Osteocyte (in vitro differentiated cells): Measurements from ENCODE around the gene PCSK2. TPM values are rescaled to one million over a fixed set of nuclear protein-coding genes. Genes with fewer than 3 reads are reported as not detected.
A peak's percentile ranks its signal among the peaks of the same experiment; 100 is the strongest.

Experiments used
- DNase-seq: peaks from one replicate; pipeline ENCODE4 v3.0.0; 2021; ENCODE audit warnings: mixed read lengths; ENCODE audit not compliant: unreplicated experiment; ENCODE audit errors: extremely low spot score
- H3K27ac Mint-ChIP-seq: one replicate; pipeline ENCODE4 v1.8.0; 2021; ENCODE audit warnings: mild to moderate bottlenecking, mixed read lengths; ENCODE audit not compliant: unreplicated experiment
- H3K27me3 Mint-ChIP-seq: one replicate; pipeline ENCODE4 v1.8.0; 2021; ENCODE audit warnings: mixed read lengths; ENCODE audit not compliant: unreplicated experiment
- H3K36me3 Mint-ChIP-seq: one replicate; pipeline ENCODE4 v1.8.0; 2021; ENCODE audit warnings: mixed read lengths; ENCODE audit not compliant: unreplicated experiment
- H3K4me1 Mint-ChIP-seq: one replicate; pipeline ENCODE4 v1.8.0; 2021; ENCODE audit warnings: mixed read lengths; ENCODE audit not compliant: unreplicated experiment
- H3K4me3 Mint-ChIP-seq: one replicate; pipeline ENCODE4 v1.8.0; 2021; ENCODE audit warnings: mild to moderate bottlenecking, moderate library complexity, mixed read lengths; ENCODE audit not compliant: unreplicated experiment
- H3K9me3 Mint-ChIP-seq: one replicate; pipeline ENCODE4 v1.8.0; 2021; ENCODE audit warnings: mixed read lengths; ENCODE audit not compliant: unreplicated experiment
- total RNA-seq: library from RNA; stranded (reverse); gene quantifications from 2 replicates; pipeline ENCODE4 v1.2.1, GENCODE V29; 2021
- TF ChIP-seq, protein P1 (sequence below): fragments of 200-600 bp; sonication (generic); IDR thresholded peaks from 2 replicates; pipeline ENCODE4 v1.5.0; 2021; ENCODE audit warnings: antibody characterized with exemption, mild to moderate bottlenecking, moderate library complexity

Gene PCSK2
- total RNA-seq, 1 donor from 2014 or later = not detected

DNA sequence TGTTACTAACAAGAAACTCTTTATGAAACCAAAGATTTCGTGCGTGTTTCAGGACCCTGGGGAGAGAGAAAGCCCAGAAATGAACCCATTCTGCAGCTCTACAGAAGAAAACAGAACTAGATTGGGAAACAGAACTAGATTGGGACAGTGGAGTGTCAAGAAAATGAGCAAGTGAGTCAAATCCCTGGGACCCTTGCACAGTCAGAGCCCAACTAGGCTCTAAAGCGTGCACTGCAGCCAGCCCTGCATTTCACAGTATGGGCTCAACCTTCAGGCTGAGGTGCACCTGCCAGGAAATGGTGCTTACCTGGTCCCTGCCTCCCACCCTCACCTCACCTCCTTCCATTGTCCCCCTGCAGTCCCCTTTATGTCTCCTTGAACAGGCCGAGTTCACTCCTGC lies 264.6 kb downstream of the PCSK2 start:
- TF ChIP-seq, protein P1, sequence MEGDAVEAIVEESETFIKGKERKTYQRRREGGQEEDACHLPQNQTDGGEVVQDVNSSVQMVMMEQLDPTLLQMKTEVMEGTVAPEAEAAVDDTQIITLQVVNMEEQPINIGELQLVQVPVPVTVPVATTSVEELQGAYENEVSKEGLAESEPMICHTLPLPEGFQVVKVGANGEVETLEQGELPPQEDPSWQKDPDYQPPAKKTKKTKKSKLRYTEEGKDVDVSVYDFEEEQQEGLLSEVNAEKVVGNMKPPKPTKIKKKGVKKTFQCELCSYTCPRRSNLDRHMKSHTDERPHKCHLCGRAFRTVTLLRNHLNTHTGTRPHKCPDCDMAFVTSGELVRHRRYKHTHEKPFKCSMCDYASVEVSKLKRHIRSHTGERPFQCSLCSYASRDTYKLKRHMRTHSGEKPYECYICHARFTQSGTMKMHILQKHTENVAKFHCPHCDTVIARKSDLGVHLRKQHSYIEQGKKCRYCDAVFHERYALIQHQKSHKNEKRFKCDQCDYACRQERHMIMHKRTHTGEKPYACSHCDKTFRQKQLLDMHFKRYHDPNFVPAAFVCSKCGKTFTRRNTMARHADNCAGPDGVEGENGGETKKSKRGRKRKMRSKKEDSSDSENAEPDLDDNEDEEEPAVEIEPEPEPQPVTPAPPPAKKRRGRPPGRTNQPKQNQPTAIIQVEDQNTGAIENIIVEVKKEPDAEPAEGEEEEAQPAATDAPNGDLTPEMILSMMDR = no peak

DNA sequence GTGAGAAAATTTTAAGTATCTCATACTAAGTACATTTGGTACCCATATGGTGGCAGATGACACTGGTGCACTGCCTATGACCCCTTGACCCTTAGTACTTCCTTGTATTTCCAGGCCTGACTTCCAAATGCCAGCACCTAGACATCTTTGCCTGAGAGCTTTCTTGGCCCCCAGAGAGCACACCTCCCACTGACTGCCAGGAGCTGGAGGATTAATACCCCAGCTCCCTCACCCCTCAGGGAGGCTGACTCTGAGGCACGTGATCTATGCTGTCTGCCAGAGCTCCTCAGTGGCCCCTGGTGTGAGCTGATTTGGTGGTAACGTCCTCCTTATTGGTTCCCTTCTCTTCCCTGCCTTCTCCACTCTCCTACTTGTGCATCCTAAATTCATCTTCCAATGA lies 266.3 kb downstream of the PCSK2 start:
- Mint-ChIP-seq H3K36me3 (peaks cover 5% of the 10 kb centered on the region), H3K4me1 (peaks cover 6% of the 10 kb centered on the region), H3K27me3 (peaks cover 5% of the 10 kb centered on the region), H3K9me3 (peaks cover 5% of the 10 kb centered on the region), H3K27ac (no peak overlapping the region), H3K4me3 (no peak overlapping the region)
- TF ChIP-seq, protein P1 = no peak
- DNase-seq = peak; percentile 27

More for the DNA sequence above, 264.6 kb downstream of the PCSK2 start:
- no peak overlapping the region for H3K27ac Mint-ChIP-seq
- peaks cover 5% of the 10 kb centered on the region for H3K36me3 Mint-ChIP-seq
- H3K4me3 Mint-ChIP-seq = no peak overlapping the region
- H3K9me3 Mint-ChIP-seq = peaks cover 5% of the 10 kb centered on the region
- peaks cover 20% of the 10 kb centered on the region for H3K27me3 Mint-ChIP-seq
- no peaks in the 10 kb centered on the region for H3K4me1 Mint-ChIP-seq
- DNase-seq = peak; percentile 46

DNA sequence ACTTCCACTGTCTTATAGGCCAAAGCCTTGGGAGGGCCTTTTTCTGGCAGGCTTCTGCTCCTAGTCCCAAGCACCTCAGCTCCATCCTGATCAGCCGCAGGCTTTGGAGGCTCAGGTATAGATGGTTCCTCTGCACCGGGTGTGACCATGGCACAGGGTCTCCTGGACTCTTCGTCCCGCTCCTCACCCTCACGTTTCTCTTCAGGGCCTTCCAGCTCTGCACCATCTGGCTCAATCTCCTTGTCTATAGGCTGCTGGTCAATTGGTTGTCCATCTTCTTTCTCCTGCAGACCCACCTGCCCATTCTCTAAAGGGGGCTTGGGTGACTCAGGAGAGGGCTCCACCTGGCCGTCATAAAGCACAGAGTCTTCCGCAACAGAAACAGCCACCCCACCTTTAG lies 267.4 kb downstream of the PCSK2 start:
- peak; percentile 59 for DNase-seq
- Mint-ChIP-seq H3K36me3 (peaks cover 5% of the 10 kb centered on the region), H3K4me1 (peaks cover 8% of the 10 kb centered on the region), H3K4me3 (no peak overlapping the region), H3K27me3 (peaks cover 4% of the 10 kb centered on the region), H3K27ac (no peak overlapping the region), H3K9me3 (peaks cover 5% of the 10 kb centered on the region)
- TF ChIP-seq, protein P1 = no peak

DNA sequence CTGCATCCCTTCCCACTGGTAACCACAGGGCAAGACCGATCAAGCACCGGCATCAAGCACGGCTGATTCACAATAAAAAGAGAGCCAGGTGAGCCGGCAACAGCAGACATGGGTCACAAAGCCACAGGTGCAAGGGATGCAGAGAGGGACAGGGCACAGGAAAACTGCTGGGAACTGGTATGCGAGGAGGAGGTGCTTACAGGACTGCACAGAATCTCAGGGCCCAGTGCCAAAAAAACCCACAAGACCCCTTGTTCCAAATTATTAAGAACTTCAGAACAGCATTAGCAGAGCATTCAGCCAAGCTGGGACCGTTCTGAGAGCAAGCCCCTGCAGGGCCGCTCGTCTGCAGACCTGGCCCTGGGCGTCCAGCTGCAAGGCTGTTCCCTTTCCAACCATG lies 269.0 kb downstream of the PCSK2 start:
- peak; percentile 72 for DNase-seq
- TF ChIP-seq, protein P1 = no peak
- Mint-ChIP-seq H3K27me3 (no peaks in the 10 kb centered on the region), H3K4me3 (no peak overlapping the region), H3K27ac (no peak overlapping the region), H3K9me3 (peaks cover 5% of the 10 kb centered on the region), H3K36me3 (peaks cover 5% of the 10 kb centered on the region), H3K4me1 (peaks cover 8% of the 10 kb centered on the region)

DNA sequence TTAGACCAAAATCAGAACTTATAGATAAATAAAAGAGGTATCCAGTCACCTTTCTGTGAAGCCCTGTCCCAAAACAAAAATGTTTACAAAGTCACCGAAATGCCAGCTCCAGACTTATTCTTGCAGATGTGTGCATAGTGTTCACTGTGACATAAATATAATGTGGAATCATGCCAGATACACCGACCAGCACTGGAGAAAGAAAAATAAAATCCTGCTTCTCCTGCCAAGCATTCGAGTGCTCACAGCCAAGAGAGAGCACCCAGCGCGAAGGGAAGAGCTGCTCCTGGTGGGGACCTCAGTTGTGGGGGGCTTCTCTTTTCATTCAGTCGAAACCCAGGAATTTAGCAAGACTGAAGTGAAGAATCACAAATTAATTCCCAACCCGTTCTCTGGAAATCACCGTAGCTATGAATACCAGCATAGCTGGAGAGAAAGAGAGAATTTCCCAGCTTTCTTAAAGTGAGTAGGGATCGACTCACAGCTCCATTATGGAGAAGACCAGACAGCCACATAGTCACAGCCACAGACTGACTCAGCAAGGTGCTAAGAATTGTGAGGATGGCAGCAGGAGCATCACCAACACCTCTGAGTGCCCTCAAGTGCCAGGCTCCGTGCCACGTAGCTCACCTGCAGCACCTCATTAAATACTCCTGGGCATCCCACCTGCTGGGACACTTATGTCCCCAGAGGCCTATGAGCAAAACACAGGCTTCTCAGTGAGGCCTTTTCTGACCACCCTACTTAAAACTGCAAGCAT lies 271.2 kb downstream of the PCSK2 start:
- Mint-ChIP-seq H3K27me3 (no peaks in the 10 kb centered on the region), H3K9me3 (peaks cover 5% of the 10 kb centered on the region), H3K4me1 (peaks cover 8% of the 10 kb centered on the region), H3K4me3 (no peak overlapping the region), H3K36me3 (peaks cover 5% of the 10 kb centered on the region), H3K27ac (no peak overlapping the region)
- TF ChIP-seq, protein P1 = no peak
- DNase-seq = peak; percentile 32
